AG20443 (cell line): ENCODE data around the gene CUL5.
A peak's percentile ranks its signal among the peaks of the same experiment; 100 is the strongest.
"Not testable (repeated sequence)": the region's sequence is repeated elsewhere in the genome, so short reads cannot be mapped to it uniquely, and the experiment has no call there.

Experiments used
- DNase-seq: peaks from one replicate; pipeline ENCODE4 v3.0.0; 2012; ENCODE audit warnings: low spot score, mixed read lengths

CUL5 gene

DNA sequence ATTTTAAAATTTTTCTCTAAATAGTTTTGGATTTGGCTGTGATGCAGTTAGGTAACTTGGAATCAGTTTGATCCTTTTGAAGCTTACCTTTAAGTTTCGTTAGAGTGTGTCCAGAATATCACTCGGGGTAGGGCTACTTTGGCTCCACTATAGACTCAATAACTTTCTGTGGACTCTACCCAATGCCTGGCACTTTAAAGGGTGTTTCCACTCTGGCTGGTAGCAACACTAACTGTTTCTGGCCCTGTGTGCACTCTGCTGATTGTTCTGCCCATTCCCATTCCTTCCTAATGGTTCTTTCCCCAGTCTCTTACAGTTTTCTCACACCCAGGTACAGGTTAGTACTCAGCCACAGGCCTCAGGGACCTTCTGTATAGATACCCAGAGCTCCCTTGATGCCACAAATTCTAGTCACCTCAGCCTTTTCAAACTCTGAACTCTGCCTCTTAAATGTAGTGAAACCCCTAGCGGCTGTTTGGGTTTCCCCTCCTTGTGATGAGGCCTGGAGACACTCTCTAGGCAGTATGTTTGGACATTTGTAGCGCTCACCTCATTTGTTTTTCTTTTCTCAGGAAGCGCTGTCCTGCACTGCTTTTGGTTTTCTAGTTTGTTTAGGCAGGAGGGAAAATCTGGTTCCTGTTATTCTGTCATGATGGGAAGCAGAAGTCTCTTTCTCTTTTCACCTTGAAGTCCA lies 16.8 kb downstream of the CUL5 start:
- no peak for DNase-seq

DNA sequence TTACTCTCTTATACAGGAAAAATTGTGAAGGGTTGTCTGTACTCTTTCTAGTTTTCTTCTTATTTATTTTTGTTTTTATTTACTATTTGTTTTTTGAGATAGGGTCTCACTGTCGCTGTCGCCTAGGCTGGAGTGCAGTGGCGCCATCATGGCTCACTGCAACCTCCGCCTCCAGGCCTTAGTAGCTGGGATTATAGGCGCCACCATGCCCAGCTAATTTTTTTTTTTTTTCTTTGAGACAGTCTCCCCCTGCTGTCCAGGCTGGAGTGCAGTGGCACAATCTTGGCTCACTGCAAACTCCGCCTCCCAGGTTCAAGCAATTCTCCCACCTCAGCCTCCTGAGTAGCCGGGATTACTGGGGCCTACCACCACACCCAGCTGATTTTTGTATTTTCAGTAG lies 18.4 kb downstream of the CUL5 start:
- no peak for DNase-seq

DNA sequence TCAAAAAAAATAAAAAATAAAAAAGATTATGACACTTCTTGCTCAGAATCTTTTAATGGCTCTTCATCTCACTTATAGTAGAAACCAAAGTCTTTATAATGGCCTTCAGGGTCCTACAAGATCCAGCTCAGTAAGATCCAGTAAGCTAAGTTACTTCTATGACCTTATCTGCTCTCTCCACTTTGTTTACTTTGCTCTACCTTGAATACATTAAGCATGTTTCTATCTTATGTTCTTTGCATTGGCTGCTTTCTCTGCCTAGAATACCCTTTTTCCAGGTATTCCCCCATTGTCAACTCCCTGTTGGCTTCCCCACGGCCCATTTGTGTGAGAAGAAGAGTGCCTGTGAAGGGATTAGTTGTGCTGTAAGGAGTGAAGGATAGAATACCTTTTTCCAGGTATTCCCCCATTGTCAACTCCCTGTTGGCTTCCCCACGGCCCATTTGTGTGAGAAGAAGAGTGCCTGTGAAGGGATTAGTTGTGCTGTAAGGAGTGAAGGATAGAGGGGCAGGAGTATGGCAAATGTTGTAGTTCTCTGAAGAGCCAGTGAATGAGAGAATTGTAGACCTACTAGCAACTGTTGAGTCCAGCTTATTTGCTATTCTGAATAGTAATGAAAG lies 20.2 kb downstream of the CUL5 start:
- DNase-seq, result not testable (repeated sequence)

DNA sequence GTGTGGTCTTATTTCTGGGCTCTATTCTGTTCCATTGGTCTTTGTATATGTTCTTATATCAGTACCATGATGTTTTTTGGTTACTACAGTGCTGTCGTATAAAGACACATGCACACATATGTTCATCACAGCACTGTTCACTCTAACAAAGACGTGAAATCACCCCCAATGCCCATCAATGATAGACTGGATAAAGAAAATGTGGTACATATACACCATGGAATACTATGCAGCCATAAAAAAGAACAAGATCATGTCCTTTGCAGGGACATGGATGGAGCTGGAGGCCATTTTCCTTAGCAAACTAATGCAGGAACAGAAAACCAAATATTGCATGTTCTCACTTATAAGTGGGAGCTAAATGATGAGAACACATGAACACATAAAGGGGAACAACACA lies 22.9 kb downstream of the CUL5 start:
- DNase-seq, result not testable (repeated sequence)

DNA sequence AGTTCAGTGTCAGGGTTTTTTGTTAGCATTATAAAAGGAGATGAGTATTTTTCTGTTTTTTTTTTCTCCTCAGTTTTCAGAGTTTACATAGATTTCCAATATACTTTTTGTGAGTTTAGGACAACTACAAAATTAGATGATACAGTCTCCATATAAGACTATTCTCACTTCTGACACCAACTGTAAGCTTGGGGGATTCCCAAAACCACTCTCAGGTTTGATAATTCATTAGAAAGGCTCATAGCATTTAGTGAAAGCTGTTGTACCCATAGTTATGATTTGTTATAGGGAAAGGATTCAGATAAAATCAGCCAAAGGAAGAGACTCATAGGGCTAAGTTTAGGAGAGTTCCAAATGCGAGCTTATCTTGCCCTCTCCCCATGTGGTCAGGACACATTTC lies 24.1 kb downstream of the CUL5 start:
- no peak for DNase-seq

DNA sequence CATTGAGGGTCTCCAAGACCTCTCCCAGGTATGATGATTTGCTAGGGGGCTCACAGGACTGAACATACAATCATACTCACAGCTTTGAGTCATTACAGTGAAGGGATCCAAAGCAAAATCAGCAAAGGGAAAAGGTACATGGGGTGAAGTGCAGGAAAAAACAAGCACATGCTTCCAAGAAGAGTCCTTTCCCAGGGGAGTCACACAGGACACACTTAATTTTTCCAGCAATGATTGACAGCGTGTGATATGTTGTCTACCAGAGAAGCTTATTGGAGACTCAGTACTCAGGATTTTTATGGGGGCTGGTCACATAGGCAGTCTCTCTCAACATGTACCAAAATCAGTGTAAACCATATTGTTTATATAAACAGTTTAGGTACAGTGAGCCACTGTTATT lies 25.3 kb downstream of the CUL5 start:
- DNase-seq, result no peak

DNA sequence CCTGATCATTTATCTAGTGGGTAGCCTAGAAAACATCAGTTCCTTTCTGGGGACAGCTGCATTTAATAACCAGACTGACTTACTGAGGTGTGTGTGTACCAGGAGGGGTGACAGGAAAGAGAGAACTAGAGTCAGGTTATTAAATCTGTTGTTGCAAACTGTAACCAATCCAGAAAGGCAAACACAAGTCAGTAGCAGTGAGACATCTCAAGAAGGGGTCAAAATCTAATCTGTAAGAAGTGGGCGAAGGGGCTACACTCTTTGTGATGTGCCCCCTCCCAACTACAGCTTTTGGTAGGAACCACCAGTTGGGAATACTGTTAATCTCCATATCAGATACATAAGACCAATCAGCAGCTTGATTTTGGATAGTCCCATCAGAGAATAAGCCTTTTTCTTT lies 26.3 kb downstream of the CUL5 start:
- DNase-seq, result no peak

DNA sequence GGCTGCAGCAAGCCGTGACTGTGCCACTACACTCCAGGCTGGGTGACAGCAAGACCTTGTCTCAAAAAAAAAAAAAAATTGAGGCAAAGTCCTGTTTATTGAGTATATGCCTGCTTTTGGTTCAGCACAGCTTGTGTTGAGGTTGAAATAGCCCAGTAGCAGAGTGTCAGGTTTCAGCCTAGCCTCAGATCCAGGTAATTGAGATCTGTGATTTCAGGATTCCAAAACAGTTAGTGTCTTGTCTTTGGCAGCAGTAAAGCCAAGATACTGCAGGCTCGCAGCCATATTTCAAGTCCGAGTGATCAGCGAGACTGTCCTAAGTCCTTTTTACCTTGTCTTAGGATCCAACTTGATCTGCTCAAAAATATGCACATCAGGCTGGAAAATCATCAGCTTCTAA lies 27.0 kb downstream of the CUL5 start:
- no peak for DNase-seq

DNA sequence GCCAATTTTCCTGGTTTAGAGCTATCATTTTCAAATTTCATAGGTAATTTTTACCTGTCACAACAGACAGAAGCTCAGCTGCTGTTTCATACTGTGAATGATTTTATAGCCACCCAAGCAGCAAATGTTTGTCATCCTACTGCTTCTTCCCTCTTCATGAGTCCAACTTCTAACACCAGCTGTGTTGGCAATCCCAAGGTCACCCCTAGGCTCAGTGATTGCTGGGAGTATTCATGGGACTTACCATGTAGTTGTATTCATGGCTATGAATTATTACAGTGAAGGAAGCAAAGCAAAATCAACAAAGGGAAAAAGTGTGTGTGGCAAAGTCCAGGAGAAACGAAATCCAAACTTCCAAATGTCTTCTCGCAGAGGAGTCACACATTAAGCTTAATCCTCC lies 28.5 kb downstream of the CUL5 start:
- DNase-seq, result no peak

DNA sequence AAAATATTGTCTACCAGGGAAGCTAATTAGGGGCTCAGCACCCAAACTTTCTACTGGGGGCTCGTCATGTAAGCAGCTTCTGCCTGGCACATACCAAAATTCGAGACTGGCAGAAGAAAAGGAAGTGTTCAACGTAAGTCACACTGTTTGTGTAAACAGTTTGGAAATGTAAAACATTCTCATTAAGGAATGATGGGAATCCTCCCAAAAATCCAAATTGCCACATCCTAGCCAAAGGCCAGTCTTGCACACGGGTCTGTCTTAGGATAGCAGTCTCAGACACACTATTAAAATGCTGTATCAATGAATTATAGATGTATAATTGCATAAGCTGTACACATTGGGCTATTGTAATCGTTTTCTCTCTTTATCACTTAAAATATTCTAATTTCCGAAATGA lies 28.9 kb downstream of the CUL5 start:
- peak; percentile 55 for DNase-seq

DNA sequence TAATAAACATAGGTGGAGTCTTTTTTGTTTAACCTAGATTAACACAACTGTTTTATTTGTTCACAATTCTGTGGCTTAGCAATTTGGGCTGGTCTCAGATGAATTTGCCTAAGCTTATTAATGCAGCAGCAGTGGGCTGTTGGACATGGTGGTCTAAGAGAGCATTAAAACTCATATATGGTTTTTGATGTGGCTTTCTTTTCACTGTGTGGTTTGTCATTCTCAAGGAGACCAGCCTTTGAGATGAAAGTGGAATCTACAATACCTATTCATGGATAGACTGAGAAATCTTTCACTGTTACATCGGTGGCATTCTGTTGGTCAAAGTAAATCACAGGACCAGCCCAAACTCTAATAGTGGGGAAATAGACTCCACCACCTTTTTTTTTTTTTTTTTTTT lies 39.6 kb downstream of the CUL5 start:
- no peak for DNase-seq

DNA sequence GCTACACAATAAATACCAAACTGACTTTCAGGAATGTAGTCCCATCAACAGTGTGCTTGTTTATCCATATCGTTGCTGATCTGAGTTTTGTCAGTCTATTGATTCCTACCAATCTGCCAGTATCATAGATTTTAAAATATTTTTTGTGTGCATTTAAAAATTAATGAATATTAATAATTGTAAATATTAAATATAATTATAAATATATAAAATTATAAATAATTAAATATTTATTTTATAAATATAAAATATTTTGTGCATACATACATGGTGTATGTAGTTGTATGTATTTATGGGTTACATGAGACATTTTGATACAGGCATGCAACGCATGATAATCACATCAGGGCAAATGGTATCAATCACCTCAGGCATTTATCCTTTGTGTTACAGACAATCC lies 53.6 kb downstream of the CUL5 start:
- no peak for DNase-seq

DNA sequence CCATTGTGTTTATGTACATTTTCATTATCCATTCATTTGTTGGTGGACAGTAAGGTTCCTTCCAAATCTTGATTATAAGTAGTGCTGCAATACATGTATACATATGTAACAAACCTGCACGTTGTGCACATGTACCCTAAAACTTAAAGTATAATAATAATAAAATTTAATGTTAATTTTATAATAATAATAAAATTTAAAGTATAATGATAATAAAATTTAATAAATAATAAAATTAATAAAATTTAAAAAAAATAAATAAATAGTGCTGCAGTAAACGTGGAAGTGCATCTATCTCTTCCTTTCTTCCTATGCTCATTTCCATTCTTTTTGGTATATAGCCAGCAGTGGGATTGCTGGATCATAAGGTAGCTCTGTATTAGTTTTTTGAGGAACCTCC lies 54.7 kb downstream of the CUL5 start:
- no peak for DNase-seq

DNA sequence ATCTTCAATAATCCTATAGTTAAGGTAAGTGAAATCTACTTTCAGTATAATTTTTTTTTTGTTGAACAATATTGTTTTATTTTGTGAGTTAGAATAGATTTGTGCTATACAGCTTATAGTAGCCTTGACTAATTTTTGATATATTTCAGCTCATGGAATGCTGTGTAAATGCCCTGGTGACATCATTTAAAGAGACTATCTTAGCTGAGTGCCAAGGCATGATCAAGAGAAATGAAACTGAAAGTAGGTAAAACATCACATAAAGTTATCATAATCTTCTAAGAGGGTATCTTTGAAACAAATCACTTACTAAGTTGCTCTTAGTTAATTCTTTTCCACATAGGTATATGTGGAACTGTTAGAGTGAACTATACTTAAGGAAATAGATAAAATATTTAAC lies 61.2 kb downstream of the CUL5 start:
- peak; percentile 51 for DNase-seq

DNA sequence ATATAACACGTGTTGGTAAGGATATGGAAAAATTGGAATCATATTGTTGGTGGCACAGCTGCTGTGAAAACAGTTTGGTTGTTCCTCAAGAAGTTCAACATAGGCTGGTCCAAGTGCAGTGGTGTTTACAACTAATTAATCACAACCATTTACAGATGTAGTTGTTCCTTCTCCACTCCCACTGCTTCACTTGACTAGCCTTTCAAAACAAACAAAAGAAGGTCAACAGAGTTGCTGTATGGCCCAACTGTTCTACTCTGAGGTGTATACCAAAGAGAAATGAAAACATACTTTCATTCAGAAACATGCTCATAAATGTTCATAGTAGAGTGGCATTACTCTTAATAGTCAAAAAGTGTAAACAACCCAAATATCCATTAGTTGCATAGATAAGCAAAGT lies 76.1 kb downstream of the CUL5 start:
- DNase-seq, result no peak

DNA sequence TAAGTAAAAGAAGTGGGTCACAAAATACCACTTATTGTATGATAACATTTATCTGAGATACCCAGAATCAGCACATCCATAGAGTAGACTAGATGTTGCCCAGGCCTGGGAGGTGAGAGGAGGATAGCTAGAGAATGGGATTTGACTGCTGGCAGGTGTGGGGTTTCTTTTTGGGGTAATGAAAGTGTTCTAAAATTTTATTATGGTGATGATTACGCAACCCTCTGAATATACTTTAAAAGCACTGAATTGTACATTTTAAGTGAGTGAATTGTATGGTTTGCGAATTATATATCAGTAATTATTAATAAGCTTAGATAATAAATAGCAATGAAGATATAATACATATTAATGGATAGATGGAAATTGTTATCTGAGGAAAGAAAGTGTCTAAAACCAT lies 77.0 kb downstream of the CUL5 start:
- no peak for DNase-seq

DNA sequence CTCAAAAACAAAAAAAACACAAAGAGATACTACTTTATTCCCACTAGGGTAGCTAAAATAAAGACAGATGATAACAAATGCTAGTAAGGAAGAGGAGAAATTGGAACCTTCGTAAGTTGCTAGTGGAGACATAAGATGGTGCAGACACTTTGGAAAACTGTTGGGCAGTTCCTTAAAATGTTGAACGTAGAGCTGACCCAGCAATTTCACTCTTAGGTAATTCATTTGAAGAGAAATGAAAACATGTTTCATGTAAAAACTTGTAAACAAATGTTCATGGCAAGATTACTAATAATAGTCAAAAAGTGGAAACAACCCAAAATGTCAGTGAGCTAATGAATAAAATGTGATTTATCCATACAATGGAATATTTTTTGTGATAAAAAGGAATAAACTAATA lies 83.4 kb downstream of the CUL5 start:
- DNase-seq, result no peak

DNA sequence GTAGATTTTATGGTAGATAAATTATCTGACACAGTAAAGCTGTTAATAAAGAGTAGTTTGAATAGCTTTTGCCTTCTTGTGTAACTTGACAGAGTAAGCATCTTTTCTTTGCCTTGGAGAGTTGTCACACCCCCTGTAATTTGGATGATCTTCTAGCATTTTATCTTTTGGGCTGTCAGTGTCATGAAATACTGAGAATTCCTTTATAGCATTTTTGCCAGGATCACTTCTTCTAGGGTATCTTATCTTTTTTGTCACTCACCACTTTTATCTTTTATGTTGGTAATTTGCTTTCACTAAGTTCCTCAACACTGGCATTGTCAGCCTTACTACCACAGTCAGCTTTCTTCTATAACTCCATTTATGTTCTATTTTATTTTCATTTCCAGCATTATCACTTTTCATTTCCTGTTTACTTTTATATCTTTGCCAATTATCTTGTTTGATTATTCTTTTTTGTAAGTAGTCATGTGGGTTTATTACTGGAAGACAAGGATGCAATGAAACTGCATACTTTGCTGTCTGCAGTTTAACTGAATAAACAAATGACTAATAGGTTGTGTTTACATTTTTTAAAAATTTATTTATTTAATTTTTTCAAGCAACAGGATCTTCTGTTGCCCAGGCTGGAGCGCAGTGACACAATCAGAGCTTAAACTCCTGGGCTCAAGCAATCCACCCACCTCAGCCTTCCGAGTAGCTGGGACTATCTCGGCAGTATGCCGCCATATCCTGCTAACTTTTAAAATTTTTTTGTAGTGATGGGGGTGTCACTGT lies 84.6 kb downstream of the CUL5 start:
- no peak for DNase-seq

DNA sequence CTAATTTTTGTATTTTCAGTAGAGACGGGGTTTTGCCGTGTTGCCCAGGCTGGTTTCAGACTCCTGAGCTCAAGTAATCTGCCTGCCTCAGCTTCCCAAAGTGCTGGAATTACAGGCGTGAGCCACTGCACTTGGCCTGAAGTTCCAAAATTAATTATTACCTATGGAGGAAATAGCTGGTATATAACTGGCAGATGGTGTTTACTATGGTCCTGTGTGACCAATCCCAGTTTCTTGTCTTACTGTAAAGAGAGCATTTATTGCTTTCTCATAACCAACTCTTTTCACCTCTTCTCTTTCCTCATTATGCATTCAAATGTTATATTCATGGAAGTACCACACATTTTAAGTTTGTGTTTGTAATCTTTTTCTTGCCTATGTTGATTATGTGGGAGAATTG lies 88.5 kb downstream of the CUL5 start:
- no peak for DNase-seq

DNA sequence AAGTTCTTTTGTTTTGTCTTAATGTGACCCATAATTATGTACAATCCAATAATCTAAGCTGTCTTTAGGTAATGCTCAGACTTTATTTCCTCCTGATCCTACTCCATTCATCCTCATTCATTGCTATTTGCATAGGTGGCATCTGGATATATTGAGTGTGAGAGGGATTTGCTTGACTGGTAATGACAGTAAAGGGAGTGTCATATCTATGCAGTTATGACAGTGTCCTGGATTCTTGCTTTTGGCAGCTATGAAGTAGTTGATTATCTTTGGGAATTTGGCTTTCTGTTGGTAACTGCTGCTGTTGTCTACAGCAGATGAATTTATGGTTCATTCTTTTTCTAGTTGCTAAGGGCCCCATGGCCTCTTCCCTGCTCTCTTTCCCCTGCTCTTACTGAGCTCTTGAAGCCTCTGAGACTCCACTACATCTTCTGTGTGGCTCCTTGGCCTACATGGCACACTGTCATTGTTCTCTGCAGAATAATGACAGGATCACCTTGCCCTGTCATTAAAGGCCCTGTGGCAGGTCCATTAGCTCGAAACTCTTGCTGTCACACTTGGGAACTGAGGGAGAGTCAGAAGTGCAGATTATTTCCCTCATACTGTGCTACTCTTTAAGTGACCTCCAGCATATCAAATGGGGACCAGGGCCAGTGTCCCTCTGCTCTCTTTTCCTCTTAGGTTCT lies 92.5 kb downstream of the CUL5 start:
- no peak for DNase-seq

DNA sequence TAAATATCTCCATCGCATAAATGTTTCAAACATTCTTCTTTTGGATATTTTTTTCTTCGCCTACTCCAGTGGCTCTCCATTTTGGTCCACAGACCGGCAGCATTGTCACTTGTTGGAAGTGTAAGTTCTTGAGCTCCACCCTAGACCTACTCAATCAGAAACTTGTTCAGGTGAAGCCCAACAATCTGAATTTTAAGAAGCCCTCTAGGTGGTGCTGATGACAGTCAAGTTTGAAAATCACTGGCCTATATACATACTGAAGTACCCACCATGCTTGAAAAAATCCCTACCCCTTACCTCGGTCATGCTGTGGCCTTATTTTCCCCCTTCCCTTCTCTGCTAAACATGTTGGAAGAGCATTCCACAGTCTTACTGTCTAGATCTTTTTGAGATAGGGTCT lies 102.4 kb downstream of the CUL5 start:
- DNase-seq, result no peak

DNA sequence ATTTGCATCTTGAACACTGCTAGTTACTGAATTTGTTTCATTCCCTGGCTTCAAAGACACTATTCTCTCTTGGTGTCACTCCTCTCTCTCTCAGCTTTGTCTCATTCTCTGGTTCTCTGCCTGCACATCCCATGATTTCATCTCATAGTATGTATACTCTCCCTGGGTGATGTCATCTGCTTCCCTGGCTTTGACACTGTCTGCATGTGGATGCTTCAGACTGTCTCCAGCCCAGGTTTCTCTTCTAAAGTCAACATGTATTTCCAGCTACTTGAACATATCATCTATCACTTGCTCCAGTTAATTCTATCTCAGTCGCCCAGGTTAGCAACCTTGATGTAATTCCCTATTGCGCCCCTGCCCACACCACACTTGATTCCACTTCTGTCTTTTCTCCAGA lies 103.4 kb downstream of the CUL5 start:
- DNase-seq, result no peak
